Measurements from ENCODE around the gene PBX3. TPM values are rescaled to one million over a fixed set of nuclear protein-coding genes. Genes with fewer than 3 reads are reported as not detected.

PBX3 gene
- total RNA-seq, 1 experiment from 2014 or later, result 7.7 TPM

DNA sequence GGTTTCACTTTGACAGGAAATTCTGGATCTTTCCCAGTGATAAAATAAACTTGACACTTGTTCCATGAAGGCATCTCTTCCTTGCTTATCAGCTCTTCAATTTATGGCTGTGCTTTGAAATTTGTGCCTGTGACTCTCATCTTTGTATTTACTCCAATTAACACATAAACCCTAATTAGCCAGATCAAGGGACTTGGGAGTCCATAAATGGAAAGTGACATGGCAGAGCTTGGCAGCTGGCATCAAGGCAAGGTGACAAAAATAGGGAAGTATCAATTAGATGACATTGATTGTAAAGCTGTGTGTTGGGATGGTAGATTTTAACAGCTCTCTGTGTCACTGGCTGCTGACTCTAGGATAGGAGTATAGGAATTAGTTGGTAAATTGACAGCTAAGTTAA, 133.9 kb downstream of the PBX3 start:
- Mint-ChIP-seq H3K4me3 (ENCODE audit: unreplicated experiment) (no peak overlapping the region), H3K9me3 (ENCODE audit: unreplicated experiment) (no peaks in the 10 kb centered on the region), H3K27ac (ENCODE audit: unreplicated experiment) (no peak overlapping the region), H3K4me1 (ENCODE audit: low read depth, unreplicated experiment) (no peaks in the 10 kb centered on the region), H3K36me3 (ENCODE audit: insufficient read depth, unreplicated experiment) (no peaks in the 10 kb centered on the region), H3K27me3 (ENCODE audit: insufficient read depth, unreplicated experiment) (peaks cover 5% of the 10 kb centered on the region)
- TF ChIP-seq, protein P1, sequence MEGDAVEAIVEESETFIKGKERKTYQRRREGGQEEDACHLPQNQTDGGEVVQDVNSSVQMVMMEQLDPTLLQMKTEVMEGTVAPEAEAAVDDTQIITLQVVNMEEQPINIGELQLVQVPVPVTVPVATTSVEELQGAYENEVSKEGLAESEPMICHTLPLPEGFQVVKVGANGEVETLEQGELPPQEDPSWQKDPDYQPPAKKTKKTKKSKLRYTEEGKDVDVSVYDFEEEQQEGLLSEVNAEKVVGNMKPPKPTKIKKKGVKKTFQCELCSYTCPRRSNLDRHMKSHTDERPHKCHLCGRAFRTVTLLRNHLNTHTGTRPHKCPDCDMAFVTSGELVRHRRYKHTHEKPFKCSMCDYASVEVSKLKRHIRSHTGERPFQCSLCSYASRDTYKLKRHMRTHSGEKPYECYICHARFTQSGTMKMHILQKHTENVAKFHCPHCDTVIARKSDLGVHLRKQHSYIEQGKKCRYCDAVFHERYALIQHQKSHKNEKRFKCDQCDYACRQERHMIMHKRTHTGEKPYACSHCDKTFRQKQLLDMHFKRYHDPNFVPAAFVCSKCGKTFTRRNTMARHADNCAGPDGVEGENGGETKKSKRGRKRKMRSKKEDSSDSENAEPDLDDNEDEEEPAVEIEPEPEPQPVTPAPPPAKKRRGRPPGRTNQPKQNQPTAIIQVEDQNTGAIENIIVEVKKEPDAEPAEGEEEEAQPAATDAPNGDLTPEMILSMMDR (IDR thresholded peaks at IDR 0.05; ENCODE audit: insufficient read depth in 1 of 2, low read depth in 1 of 2, low read length in 1 of 2, severe bottlenecking in 1 of 2, unreplicated experiment in 1 of 2), result no peak
- ChIA-PET POLR2A (no interaction called here), CTCF (interaction anchor here (0.6 kb wide), 1 partner anchor 1647 kb away, joined by 3 read pairs; no protein-coding TSS in a partner anchor)
- intact Hi-C loops (cut with micrococcal nuclease; ENCODE audit: unreplicated experiment), result no loop called here
- BruUV-seq (replicated peaks), result no TSS peak
- Histone ChIP-seq H3K4me3 (ENCODE audit: low read depth, low read length) (no peak overlapping the region), H3K36me3 (ENCODE audit: control insufficient read depth, insufficient read depth, low read length) (no peaks in the 10 kb centered on the region), H3K9me3 (no peaks in the 10 kb centered on the region), H3K27me3 (replicated peaks; ENCODE audit: control insufficient read depth, insufficient read depth, low read length) (no peaks in the 10 kb centered on the region), H3K4me1 (no peaks in the 10 kb centered on the region)
- DNase-seq, result no peak

DNA sequence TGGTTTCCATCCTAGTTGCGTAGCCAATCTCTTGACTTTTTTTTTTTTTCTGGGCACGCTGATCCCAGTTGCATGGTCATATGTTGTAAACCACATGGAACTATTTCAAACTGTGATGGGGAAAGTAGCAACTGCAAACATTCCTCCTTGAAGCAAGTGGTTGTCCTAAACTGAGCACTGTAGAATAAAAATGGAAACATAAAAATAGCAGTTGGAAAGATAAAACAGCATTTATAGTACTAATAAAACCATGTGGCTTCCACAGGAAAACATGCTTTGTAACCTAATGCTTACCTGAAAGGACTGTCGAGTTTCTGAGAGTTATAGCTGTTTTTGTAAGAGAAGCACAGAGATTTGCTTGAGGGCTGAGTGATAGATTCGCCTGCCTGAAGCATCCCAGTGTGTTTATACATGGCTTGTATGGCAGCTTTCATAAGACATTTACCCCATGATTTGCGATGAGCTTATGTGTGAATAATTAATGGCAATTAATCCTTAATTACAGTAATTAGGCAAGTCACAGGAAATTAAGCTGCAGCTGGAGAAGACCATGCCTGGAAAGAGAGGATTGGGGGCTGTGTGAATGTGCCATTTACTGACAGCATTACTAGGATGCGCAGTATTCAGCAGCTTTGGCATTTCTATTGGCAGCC, 136.5 kb downstream of the PBX3 start:
- H3K36me3 ChIP-seq (ENCODE audit: control insufficient read depth, insufficient read depth, low read length), result no peaks in the 10 kb centered on the region
- Mint-ChIP-seq H3K4me1 (ENCODE audit: low read depth, unreplicated experiment) (no peaks in the 10 kb centered on the region), H3K4me3 (ENCODE audit: unreplicated experiment) (no peak overlapping the region), H3K27me3 (ENCODE audit: insufficient read depth, unreplicated experiment) (peaks cover 5% of the 10 kb centered on the region), H3K36me3 (ENCODE audit: insufficient read depth, unreplicated experiment) (no peaks in the 10 kb centered on the region), H3K9me3 (ENCODE audit: unreplicated experiment) (no peaks in the 10 kb centered on the region), H3K27ac (ENCODE audit: unreplicated experiment) (no peak overlapping the region)
- TF ChIP-seq, protein P1 (IDR thresholded peaks at IDR 0.05; ENCODE audit: insufficient read depth in 1 of 2, low read depth in 1 of 2, low read length in 1 of 2, severe bottlenecking in 1 of 2, unreplicated experiment in 1 of 2), result no peak
- no peak for DNase-seq
- no peaks in the 10 kb centered on the region for H3K27me3 ChIP-seq (replicated peaks; ENCODE audit: control insufficient read depth, insufficient read depth, low read length)
- no peaks in the 10 kb centered on the region for H3K4me1 ChIP-seq
- ChIA-PET CTCF (no interaction called here), POLR2A (no interaction called here)
- no peak overlapping the region for H3K4me3 ChIP-seq (ENCODE audit: low read depth, low read length)
- no peaks in the 10 kb centered on the region for H3K9me3 ChIP-seq
- intact Hi-C loops (cut with micrococcal nuclease; ENCODE audit: unreplicated experiment), result no loop called here
- no TSS peak for BruUV-seq (replicated peaks)

DNA sequence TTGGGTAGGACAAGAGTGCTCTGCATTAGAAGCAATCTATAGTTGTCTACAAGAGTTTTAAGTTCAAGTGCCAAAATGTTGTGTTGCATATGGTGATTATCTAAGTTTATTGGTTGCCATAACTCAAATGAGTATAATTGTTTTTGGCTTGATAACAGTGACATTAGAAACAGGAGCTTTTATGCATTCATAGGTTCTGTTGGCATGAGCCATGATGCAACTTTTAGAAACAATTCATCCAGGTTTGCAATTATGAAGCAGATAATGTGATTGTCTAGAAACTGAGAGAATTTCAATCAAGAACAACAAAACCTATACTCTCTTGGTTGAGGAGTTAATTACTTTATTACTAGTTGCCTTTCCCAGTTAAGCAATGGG, 137.0 kb downstream of the PBX3 start:
- Mint-ChIP-seq H3K4me3 (ENCODE audit: unreplicated experiment) (no peak overlapping the region), H3K9me3 (ENCODE audit: unreplicated experiment) (no peaks in the 10 kb centered on the region), H3K27me3 (ENCODE audit: insufficient read depth, unreplicated experiment) (peaks cover 7% of the 10 kb centered on the region), H3K27ac (ENCODE audit: unreplicated experiment) (no peak overlapping the region), H3K4me1 (ENCODE audit: low read depth, unreplicated experiment) (peaks cover 2% of the 10 kb centered on the region), H3K36me3 (ENCODE audit: insufficient read depth, unreplicated experiment) (no peaks in the 10 kb centered on the region)
- Histone ChIP-seq H3K36me3 (ENCODE audit: control insufficient read depth, insufficient read depth, low read length) (no peaks in the 10 kb centered on the region), H3K4me1 (no peaks in the 10 kb centered on the region), H3K4me3 (ENCODE audit: low read depth, low read length) (no peak overlapping the region), H3K27me3 (replicated peaks; ENCODE audit: control insufficient read depth, insufficient read depth, low read length) (no peaks in the 10 kb centered on the region), H3K9me3 (no peaks in the 10 kb centered on the region)
- ChIA-PET CTCF (no interaction called here), POLR2A (no interaction called here)
- no TSS peak for BruUV-seq (replicated peaks)
- TF ChIP-seq, protein P1 (IDR thresholded peaks at IDR 0.05; ENCODE audit: insufficient read depth in 1 of 2, low read depth in 1 of 2, low read length in 1 of 2, severe bottlenecking in 1 of 2, unreplicated experiment in 1 of 2), result no peak
- no peak for DNase-seq
- intact Hi-C loops (cut with micrococcal nuclease; ENCODE audit: unreplicated experiment), result no loop called here

Measured in Caco-2 (cell line).